Hepatocyte (in vitro differentiated cells): Measurements from ENCODE around the gene HLA-B. TPM values are rescaled to one million over a fixed set of nuclear protein-coding genes. Genes with fewer than 3 reads are reported as not detected.

Source experiments
- DNase-seq: peaks from one replicate; pipeline ENCODE4 v3.0.0-alpha.2; 2016; ENCODE audit warnings: low spot score
- H2AFZ ChIP-seq: fragments of 200-600 bp; sonication (generic); 2 replicates; pipeline ENCODE4 v1.6.0; 2016; ENCODE audit warnings: antibody characterized with exemption, mild to moderate bottlenecking
- H3K27ac ChIP-seq: fragments of 200-600 bp; sonication (generic); 2 replicates; pipeline ENCODE4 v1.5.1; 2016; ENCODE audit warnings: mild to moderate bottlenecking
- H3K27me3 ChIP-seq: fragments of 200-600 bp; sonication (generic); 2 replicates; pipeline ENCODE4 v1.6.1; 2016
- H3K36me3 ChIP-seq: fragments of 200-600 bp; sonication (generic); replicated peaks from 2 replicates; pipeline ENCODE4 v1.5.1; 2016; ENCODE audit warnings: low read depth; ENCODE audit not compliant: insufficient read depth
- H3K4me1 ChIP-seq: fragments of 200-600 bp; sonication (generic); 2 replicates; pipeline ENCODE4 v1.5.1; 2016; ENCODE audit warnings: mild to moderate bottlenecking, moderate library complexity; ENCODE audit not compliant: insufficient read depth
- H3K4me2 ChIP-seq: fragments of 200-600 bp; sonication (generic); 2 replicates; pipeline ENCODE4 v1.6.0; 2016
- H3K4me3 ChIP-seq: fragments of 200-600 bp; sonication (generic); 2 replicates; pipeline ENCODE4 v1.5.1; 2016; ENCODE audit warnings: mild to moderate bottlenecking
- H3K79me2 ChIP-seq: fragments of 200-600 bp; sonication (generic); 2 replicates; pipeline ENCODE4 v1.6.0; 2017; ENCODE audit warnings: mild to moderate bottlenecking
- H3K9me2 ChIP-seq: fragments of 200-600 bp; sonication (generic); replicated peaks from 2 replicates; pipeline ENCODE4 v1.6.0; 2017; ENCODE audit warnings: mild to moderate bottlenecking; ENCODE audit not compliant: insufficient read depth
- H3K9me3 ChIP-seq: fragments of 200-600 bp; sonication (generic); 2 replicates; pipeline ENCODE4 v1.5.1; 2016; ENCODE audit warnings: low read depth, mild to moderate bottlenecking
- H4K20me1 ChIP-seq: fragments of 200-600 bp; sonication (generic); 2 replicates; pipeline ENCODE4 v1.6.0; 2016; ENCODE audit warnings: mild to moderate bottlenecking; ENCODE audit not compliant: insufficient read depth, poor library complexity, severe bottlenecking
- EZH2 ChIP-seq: fragments of 200-600 bp; sonication (generic); IDR thresholded peaks from 2 replicates; pipeline ENCODE4 v1.6.1; 2016; ENCODE audit warnings: antibody characterized with exemption, mild to moderate bottlenecking, borderline replicate concordance
- EZH2phosphoT487 ChIP-seq: fragments of 200-600 bp; sonication (generic); IDR thresholded peaks from one replicate; pipeline ENCODE4 v1.6.1; 2018; ENCODE audit warnings: antibody characterized with exemption, mild to moderate bottlenecking, low read depth, moderate library complexity; ENCODE audit not compliant: unreplicated experiment, severe bottlenecking
- WGBS: methylation state at CpG from one replicate; pipeline ENCODE4 v1.1.6; 2016; ENCODE audit warnings: low lambda C conversion rate; ENCODE audit errors: missing lambda C conversion rate; 5-methylcytosine and 5-hydroxymethylcytosine counted together
- polyA plus RNA-seq: library from polyadenylated mRNA; unstranded; fragments of >200 nt; fragmentation: Nextera tagmentation; extraction: Ambion mirVana; gene quantifications from 2 replicates; pipeline ENCODE4 v1.2.1, GENCODE V29; 2016
- total RNA-seq: library from RNA; depleted of rRNA; stranded (reverse); fragments of >200 nt; gene quantifications from 2 replicates; pipeline ENCODE4 v1.2.3, GENCODE V29; 2014
- TF ChIP-seq, protein P1 (sequence below): fragments of 200-600 bp; sonication (generic); IDR thresholded peaks from 2 replicates; pipeline ENCODE4 v1.5.1; 2016; ENCODE audit warnings: antibody characterized with exemption, mild to moderate bottlenecking; ENCODE audit not compliant: poor library complexity

HLA-B gene
- total and polyA plus RNA-seq, 2 experiments from 2014 or later, result 52.2 to 151 TPM

DNA sequence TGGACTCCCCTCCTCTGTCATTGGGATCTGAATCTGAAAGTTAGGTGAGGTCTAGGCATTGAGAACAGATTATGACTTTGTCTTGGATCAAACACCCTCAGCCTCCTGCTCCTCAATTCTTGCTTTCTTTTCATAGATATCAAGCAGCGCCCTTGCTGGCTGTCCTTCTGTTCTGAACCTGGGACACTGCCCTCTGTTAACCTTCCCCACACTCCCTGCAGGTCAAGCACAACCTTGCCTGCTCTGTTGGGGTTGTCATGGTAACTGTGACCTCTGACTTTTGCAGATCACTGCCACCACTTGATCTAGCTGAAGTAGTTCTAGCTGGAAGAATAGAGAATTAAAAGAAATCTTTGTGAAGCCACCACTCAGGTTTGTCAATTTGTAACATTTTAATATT, 30.0 kb upstream of the HLA-B start:
- Histone ChIP-seq H3K4me1 (no peaks in the 10 kb centered on the region), H4K20me1 (no peaks in the 10 kb centered on the region), H3K27ac (no peak overlapping the region), H3K4me3 (no peak overlapping the region), H3K9me3 (no peaks in the 10 kb centered on the region), H3K36me3 (no peaks in the 10 kb centered on the region), H3K27me3 (no peaks in the 10 kb centered on the region), H2AFZ (no peak overlapping the region), H3K79me2 (no peaks in the 10 kb centered on the region), H3K4me2 (no peak overlapping the region), H3K9me2 (no peaks in the 10 kb centered on the region)
- 75% methylated on average over 1 of the region's 1 CpG for WGBS
- TF ChIP-seq, protein P1, sequence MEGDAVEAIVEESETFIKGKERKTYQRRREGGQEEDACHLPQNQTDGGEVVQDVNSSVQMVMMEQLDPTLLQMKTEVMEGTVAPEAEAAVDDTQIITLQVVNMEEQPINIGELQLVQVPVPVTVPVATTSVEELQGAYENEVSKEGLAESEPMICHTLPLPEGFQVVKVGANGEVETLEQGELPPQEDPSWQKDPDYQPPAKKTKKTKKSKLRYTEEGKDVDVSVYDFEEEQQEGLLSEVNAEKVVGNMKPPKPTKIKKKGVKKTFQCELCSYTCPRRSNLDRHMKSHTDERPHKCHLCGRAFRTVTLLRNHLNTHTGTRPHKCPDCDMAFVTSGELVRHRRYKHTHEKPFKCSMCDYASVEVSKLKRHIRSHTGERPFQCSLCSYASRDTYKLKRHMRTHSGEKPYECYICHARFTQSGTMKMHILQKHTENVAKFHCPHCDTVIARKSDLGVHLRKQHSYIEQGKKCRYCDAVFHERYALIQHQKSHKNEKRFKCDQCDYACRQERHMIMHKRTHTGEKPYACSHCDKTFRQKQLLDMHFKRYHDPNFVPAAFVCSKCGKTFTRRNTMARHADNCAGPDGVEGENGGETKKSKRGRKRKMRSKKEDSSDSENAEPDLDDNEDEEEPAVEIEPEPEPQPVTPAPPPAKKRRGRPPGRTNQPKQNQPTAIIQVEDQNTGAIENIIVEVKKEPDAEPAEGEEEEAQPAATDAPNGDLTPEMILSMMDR, result no peak
- TF ChIP-seq EZH2, result no peak
- TF ChIP-seq EZH2phosphoT487, result no peak
- DNase-seq, result no peak

DNA sequence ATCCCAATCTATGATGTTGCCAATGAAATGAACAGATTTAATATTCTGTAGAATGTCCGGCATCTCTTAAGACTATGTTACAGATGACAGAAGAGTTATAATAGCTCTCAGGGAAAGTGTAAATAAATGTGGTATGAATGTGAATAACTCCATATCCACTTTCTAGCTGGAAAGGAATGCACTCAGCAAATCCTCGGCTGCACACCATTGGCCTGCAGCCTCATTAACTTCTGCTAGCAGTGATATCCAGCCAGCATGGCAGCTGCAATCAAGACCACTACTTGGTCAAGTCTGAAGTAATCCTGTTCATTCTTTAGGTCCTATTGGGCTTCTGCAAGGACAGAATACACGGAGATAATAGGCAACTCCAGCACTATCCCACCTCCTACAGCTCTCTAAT, 29.1 kb upstream of the HLA-B start:
- TF ChIP-seq, protein P1, result no peak
- TF ChIP-seq EZH2phosphoT487, result no peak
- TF ChIP-seq EZH2, result no peak
- WGBS, result 75% methylated on average over 3 of the region's 3 CpGs
- H3K36me3 ChIP-seq, result no peaks in the 10 kb centered on the region

DNA sequence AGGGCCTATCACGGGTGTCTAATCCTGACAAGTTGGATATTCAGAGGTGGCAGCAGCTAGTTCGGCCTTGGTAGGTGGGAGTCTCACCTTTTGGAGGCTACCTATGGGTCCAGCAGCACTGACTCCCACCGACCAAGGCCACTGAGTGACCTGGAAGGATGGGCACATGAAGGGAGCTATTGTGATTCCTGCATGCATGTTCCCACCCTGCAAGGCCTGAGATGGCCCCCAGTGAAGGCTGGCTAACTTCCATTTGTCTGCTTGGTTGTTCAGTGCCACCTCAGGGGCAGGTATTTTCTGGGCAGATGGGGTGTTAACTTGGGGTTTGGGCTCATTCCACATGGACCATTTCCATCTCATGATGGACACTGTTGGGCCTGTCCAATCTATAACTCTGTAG, 28.1 kb upstream of the HLA-B start:
- Histone ChIP-seq H3K36me3 (no peaks in the 10 kb centered on the region), H2AFZ (no peak overlapping the region), H3K9me2 (no peaks in the 10 kb centered on the region), H3K9me3 (no peaks in the 10 kb centered on the region), H3K27me3 (no peaks in the 10 kb centered on the region), H3K4me1 (no peaks in the 10 kb centered on the region), H3K27ac (no peak overlapping the region), H3K4me2 (no peak overlapping the region), H3K4me3 (no peak overlapping the region), H3K79me2 (no peaks in the 10 kb centered on the region), H4K20me1 (no peaks in the 10 kb centered on the region)
- TF ChIP-seq EZH2 (no peak), EZH2phosphoT487 (no peak)
- TF ChIP-seq, protein P1, result no peak
- DNase-seq, result no peak
- WGBS, result 85% methylated on average over 3 of the region's 3 CpGs

More for the DNA sequence above, 29.1 kb upstream of the HLA-B start:
- Histone ChIP-seq H3K9me2 (no peaks in the 10 kb centered on the region), H4K20me1 (no peaks in the 10 kb centered on the region), H3K9me3 (no peaks in the 10 kb centered on the region), H3K4me1 (no peaks in the 10 kb centered on the region), H2AFZ (no peak overlapping the region), H3K4me2 (no peak overlapping the region), H3K27ac (no peak overlapping the region), H3K27me3 (no peaks in the 10 kb centered on the region), H3K79me2 (no peaks in the 10 kb centered on the region), H3K4me3 (no peak overlapping the region)
- DNase-seq, result no peak

GRCh38 chr6:31383149-31383548, 26.2 kb upstream of the HLA-B start:
- WGBS, result 68% methylated on average over 5 of the region's 5 CpGs
- DNase-seq, result no peak
- Histone ChIP-seq H2AFZ (no peak overlapping the region), H3K9me2 (no peaks in the 10 kb centered on the region), H3K36me3 (no peaks in the 10 kb centered on the region), H3K9me3 (no peaks in the 10 kb centered on the region), H4K20me1 (no peaks in the 10 kb centered on the region), H3K27me3 (no peaks in the 10 kb centered on the region), H3K27ac (no peak overlapping the region), H3K4me1 (no peaks in the 10 kb centered on the region), H3K4me3 (no peak overlapping the region), H3K79me2 (no peaks in the 10 kb centered on the region), H3K4me2 (no peak overlapping the region)
- TF ChIP-seq, protein P1, result no peak
- TF ChIP-seq EZH2phosphoT487 (no peak), EZH2 (no peak)
